ENCODE data around the gene HIGD1A. TPM values are rescaled to one million over a fixed set of nuclear protein-coding genes. Genes with fewer than 3 reads are reported as not detected.
A peak's percentile ranks its signal among the peaks of the same experiment; 100 is the strongest.

Gene HIGD1A
- polyA plus RNA-seq, 1 of the 3 experiments (the other 2 are of a cell fraction), result 72.1 TPM

- Histone ChIP-seq H2AFZ (ENCODE audit: low read depth) (no peak overlapping the region), H3K4me1 (ENCODE audit: control insufficient read depth in 1 of 2, insufficient read depth in 2 of 2, low read depth in 1 of 2, low read length in 1 of 2) (peaks cover 0 to 11% of the 10 kb centered on the region in 2 experiments; a peak in 1 of 4 replicates), H3K9ac (no peak overlapping the region), H3K79me2 (ENCODE audit: insufficient read depth) (no peaks in the 10 kb centered on the region), H3K4me3 (ENCODE audit: low read depth in 2 of 2, low read length in 1 of 2) (no peak overlapping the region), H3K36me3 (replicated peaks in 1 of 2; ENCODE audit: control insufficient read depth in 1 of 2, insufficient read depth in 2 of 2, low read length in 1 of 2) (no peaks in the 10 kb centered on the region), H3K9me2 (no peaks in the 10 kb centered on the region), H3K9me3 (no peaks in the 10 kb centered on the region), H4K20me1 (ENCODE audit: insufficient read depth) (no peaks in the 10 kb centered on the region), H3F3A (replicated peaks; ENCODE audit: insufficient read depth) (no peaks in the 10 kb centered on the region), H3K27ac (ENCODE audit: low read depth in 2 of 2, low read length in 1 of 2) (no peak overlapping the region), H3K4me2 (no peak overlapping the region), H3K27me3 (ENCODE audit: insufficient read depth) (peaks cover 8% of the 10 kb centered on the region; the same call in 1 of the 2 replicates)
- CTCF ChIA-PET, result interaction anchor here (0.6 to 3.8 kb wide), 3 partner anchors 12 to 53 kb away, joined by 3 to 21 read pairs (median 3); no protein-coding TSS in a partner anchor
- 68% methylated on average over 4 of the region's 4 CpGs for WGBS (ENCODE audit: low lambda C conversion rate)
- POLR2A ChIA-PET, result no interaction called here
- TF ChIP-seq JUND (IDR thresholded peaks at IDR 0.05) (no peak), GABPA (IDR thresholded peaks at IDR 0.05; ENCODE audit: low read depth) (no peak), CTCF (IDR thresholded peaks at IDR 0.05) (no peak), RXRA (IDR thresholded peaks at IDR 0.05; ENCODE audit: borderline replicate concordance, low read depth) (no peak)
- no peak for DNase-seq
These were observed 49.5 kb upstream of the HIGD1A start for GRCh38 chr3:42853739-42854302.

GRCh38 chr3:42853056-42853455 is 48.8 kb upstream of the HIGD1A start:
- H3K9me2 ChIP-seq, result no peaks in the 10 kb centered on the region
- H3F3A ChIP-seq (replicated peaks; ENCODE audit: insufficient read depth), result no peaks in the 10 kb centered on the region
- no peaks in the 10 kb centered on the region for H3K36me3 ChIP-seq (replicated peaks in 1 of 2; ENCODE audit: control insufficient read depth in 1 of 2, insufficient read depth in 2 of 2, low read length in 1 of 2)
- no peak overlapping the region for H3K9ac ChIP-seq
- H4K20me1 ChIP-seq (ENCODE audit: insufficient read depth), result no peaks in the 10 kb centered on the region
- no peak for DNase-seq
- H3K4me2 ChIP-seq, result no peak overlapping the region
- ChIA-PET POLR2A (no interaction called here), CTCF (interaction anchor here (0.7 to 3.8 kb wide), 4 partner anchors 12 to 35 kb away, joined by 3 to 21 read pairs (median 8); no protein-coding TSS in a partner anchor)
- no peaks in the 10 kb centered on the region for H3K9me3 ChIP-seq
- H3K4me1 ChIP-seq (ENCODE audit: control insufficient read depth in 1 of 2, insufficient read depth in 2 of 2, low read depth in 1 of 2, low read length in 1 of 2), result peaks cover 0 to 11% of the 10 kb centered on the region in 2 experiments; a peak in 1 of 4 replicates
- no peaks in the 10 kb centered on the region for H3K79me2 ChIP-seq (ENCODE audit: insufficient read depth)
- H3K27ac ChIP-seq (ENCODE audit: low read depth in 2 of 2, low read length in 1 of 2), result peak overlapping the region in 1 of 2 experiments; percentile 69; a peak in 2 of 4 replicates
- 0% methylated on average over 1 of the region's 1 CpG for WGBS (ENCODE audit: low lambda C conversion rate)
- H2AFZ ChIP-seq (ENCODE audit: low read depth), result no peak overlapping the region
- H3K4me3 ChIP-seq (ENCODE audit: low read depth in 2 of 2, low read length in 1 of 2), result no peak overlapping the region
- TF ChIP-seq TAF1 (IDR thresholded peaks at IDR 0.05; ENCODE audit: borderline replicate concordance, low read depth, low read length) (no peak), EZH2phosphoT487 (IDR thresholded peaks at IDR 0.05; ENCODE audit: borderline replicate concordance, low read depth) (no peak), REST (IDR thresholded peaks at IDR 0.05; ENCODE audit: low read depth, low read length) (no peak)
- H3K27me3 ChIP-seq (ENCODE audit: insufficient read depth), result peaks cover 8% of the 10 kb centered on the region; the same call in 1 of the 2 replicates

Measured in SK-N-SH (cell line).